Transverse colon (tissue), 4 donors: ENCODE measurements around the gene PGP. TPM values are rescaled to one million over a fixed set of nuclear protein-coding genes. Genes with fewer than 3 reads are reported as not detected.
A peak's percentile ranks its signal among the peaks of the same experiment; 100 is the strongest.

Source experiments
- DNase-seq: peaks from one replicate; pipeline ENCODE4 v3.0.0-alpha.2; 2019
- H3K27ac ChIP-seq, 4 donors: fragments of 200-600 bp; sonication (generic); 2 replicates each; pipeline ENCODE4 v1.5.1; 2016 to 2018; ENCODE audit warnings: inconsistent platforms in 4 of 4
- H3K27me3 ChIP-seq: fragments of 200-600 bp; sonication (generic); 2 replicates; pipeline ENCODE4 v1.5.1; 2017; ENCODE audit warnings: inconsistent platforms
- H3K36me3 ChIP-seq, 4 donors: fragments of 200-600 bp; sonication (generic); 2 replicates each; pipeline ENCODE4 v1.5.1; 2017 to 2019; ENCODE audit warnings: inconsistent platforms in 4 of 4
- H3K4me1 ChIP-seq, 4 donors: fragments of 200-600 bp; sonication (generic); 2 replicates each; pipeline ENCODE4 v1.5.1; 2017 to 2020; ENCODE audit warnings: inconsistent platforms in 4 of 4
- H3K4me3 ChIP-seq, 4 donors: fragments of 200-600 bp; sonication (generic); 1 replicate in 1 of 4; 2 replicates in 3 of 4; pipeline versions ENCODE4 v1.5.1 to v1.6.1; 2017 to 2019; ENCODE audit warnings: inconsistent platforms in 4 of 4
- H3K9me3 ChIP-seq, 2 donors: fragments of 200-600 bp; sonication (generic); 2 replicates each; pipeline ENCODE4 v1.5.1; 2017 to 2019; ENCODE audit warnings: inconsistent platforms in 2 of 2
- CTCF ChIP-seq, 5 experiments: fragments of 200-600 bp in 3 of 5; fragments of 450-650 bp in 2 of 5; sonication (generic) in 3 of 5; IDR thresholded peaks; 1 replicate in 2 of 5; 2 replicates in 3 of 5; pipeline ENCODE4 v1.5.1; 2016 to 2017; ENCODE audit warnings: antibody characterized with exemption in 5 of 5, inconsistent platforms in 3 of 5, mild to moderate bottlenecking in 2 of 5, moderate library complexity in 1 of 5
- EP300 ChIP-seq: sonication (generic); formaldehyde crosslinking; IDR thresholded peaks from one replicate; pipeline ENCODE4 v1.6.1; 2017; ENCODE audit warnings: antibody characterized with exemption, low read depth
- POLR2A ChIP-seq: fragments of 450-650 bp; IDR thresholded peaks from one replicate; pipeline ENCODE4 v1.6.1; 2016; ENCODE audit warnings: antibody characterized with exemption, mild to moderate bottlenecking, moderate library complexity
- POLR2AphosphoS5 ChIP-seq, 3 donors: sonication (generic); formaldehyde crosslinking; IDR thresholded peaks; one replicate each; pipeline ENCODE4 v1.6.1; 2016; ENCODE audit warnings: antibody characterized with exemption in 3 of 3
- WGBS, 2 donors: methylation state at CpG; one replicate each; pipeline ENCODE4 v1.1.5; 2018; ENCODE audit warnings: low coverage in 1 of 2; 5-methylcytosine and 5-hydroxymethylcytosine counted together
- in situ Hi-C, 4 donors: fragments of 200-750 bp; cut with MboI; loops; one replicate each; pipeline versions ENCODE4 v1.15.0 to v1.15.1; 2017; ENCODE audit warnings: low sequenced_read_pairs in 3 of 4, low pct_ligation_motif_present in 1 of 4, low pct_unique_long_range_greater_than_20kb in 1 of 4
- intact Hi-C: fragments of 100-400 bp; cut with DNase I; formaldehyde crosslinking; loops from one replicate; pipeline ENCODE4 v1.15.1; 2023; ENCODE audit warnings: low total_unique reads
- total RNA-seq, 4 donors: library from RNA; depleted of rRNA; stranded (reverse); fragments of >200 nt; gene quantifications; one replicate each; pipeline ENCODE4 v1.1.0, GENCODE V29; 2016

Gene PGP
- total RNA-seq, 4 donors from 2014 or later, result 18.0 to 49.0 (median 29.5) TPM

GRCh38 chr16:2226918-2227317 is 12.3 kb upstream of the PGP start:
- Histone ChIP-seq H3K36me3 (peaks cover 0 to 25% (median 9%) of the 10 kb centered on the region in 4 donors), H3K4me3 (no peak overlapping the region), H3K27ac (peak overlapping the region in 2 of 4 donors; percentile 22 to 24), H3K4me1 (peaks cover 8 to 37% (median 22%) of the 10 kb centered on the region in 4 donors), H3K9me3 (no peaks in the 10 kb centered on the region), H3K27me3 (no peaks in the 10 kb centered on the region)
- TF ChIP-seq EP300 (no peak), CTCF (IDR thresholded peaks at IDR 0.05) (no peak), POLR2A (no peak), POLR2AphosphoS5 (IDR thresholded peaks at IDR 0.05) (no peak)
- DNase-seq, result no peak
- intact Hi-C loops (no loop called here), in situ Hi-C loops (no loop called here)
- WGBS, 2 donors, result 79 to 86% methylated on average over 3 to 6 of the region's 6 CpGs

- intact Hi-C loops, result no loop called here
- no peaks in the 10 kb centered on the region for H3K27me3 ChIP-seq
Observed at GRCh38 chr16:2226245-2226793, 11.7 kb upstream of the PGP start.

GRCh38 chr16:2223942-2224486 is 9.4 kb upstream of the PGP start:
- WGBS, 2 donors, result 3 to 25% methylated on average over 4 to 22 of the region's 22 CpGs
- H3K9me3 ChIP-seq, result no peaks in the 10 kb centered on the region
- in situ Hi-C loops, result no loop called here
- intact Hi-C loops, result no loop called here
- peaks cover 8 to 37% (median 22%) of the 10 kb centered on the region in 4 donors for H3K4me1 ChIP-seq
- H3K27me3 ChIP-seq, result no peaks in the 10 kb centered on the region
- peak; percentile 66 for DNase-seq
- peak overlapping the region; percentile 78 to 98 (median 90) for H3K4me3 ChIP-seq
- H3K36me3 ChIP-seq, result peaks cover 0 to 7% (median 4%) of the 10 kb centered on the region in 4 donors
- TF ChIP-seq CTCF (IDR thresholded peaks at IDR 0.05) (peak in 1 of 5 experiments; percentile 9), EP300 (no peak)
- H3K27ac ChIP-seq, result peak overlapping the region; percentile 91 to 98 (median 94)

More at GRCh38 chr16:2226245-2226793, 11.7 kb upstream of the PGP start:
- H3K36me3 ChIP-seq, result peaks cover 0 to 19% (median 9%) of the 10 kb centered on the region in 4 donors
- 0 to 44% methylated on average over 1 to 9 of the region's 9 CpGs for WGBS, 2 donors
- peak overlapping the region in 3 of 4 donors; percentile 22 to 37 (median 24) for H3K27ac ChIP-seq
- peaks cover 8 to 37% (median 22%) of the 10 kb centered on the region in 4 donors for H3K4me1 ChIP-seq
- DNase-seq, result no peak
- in situ Hi-C loops, result no loop called here
- H3K9me3 ChIP-seq, result no peaks in the 10 kb centered on the region
- TF ChIP-seq EP300 (no peak), POLR2AphosphoS5 (IDR thresholded peaks at IDR 0.05) (no peak), CTCF (IDR thresholded peaks at IDR 0.05) (peak in 1 of 5 experiments; percentile 12), POLR2A (no peak)
- H3K4me3 ChIP-seq, result no peak overlapping the region

GRCh38 chr16:2223221-2223941 is 8.7 kb upstream of the PGP start, which contains the start of gene E4F1:
Gene E4F1, plus strand, starts transcription at chr16:2223591. Its CDS starts 23 bp downstream, at chr16:2223614.
- Histone ChIP-seq H3K36me3 (peaks cover 0 to under 1% (median under 1%) of the 10 kb centered on the region in 4 donors), H3K9me3 (no peaks in the 10 kb centered on the region), H3K4me3 (peak within 1 kb of the TSS; percentile 78 to 98 (median 90)), H3K27me3 (no peaks in the 10 kb centered on the region), H3K27ac (peak within 1 kb of the TSS; percentile 91 to 98 (median 94)), H3K4me1 (peaks cover 8 to 37% (median 22%) of the 10 kb centered on the region in 4 donors)
- in situ Hi-C loops (no loop called here), intact Hi-C loops (no loop called here)
- DNase-seq, result peak; percentile 100
- TF ChIP-seq EP300, result no peak
- TF ChIP-seq POLR2AphosphoS5 (IDR thresholded peaks at IDR 0.05), result peak; percentile 96 to 97 (median 97)
- peak in 1 of 5 experiments; percentile 6 for TF ChIP-seq CTCF (IDR thresholded peaks at IDR 0.05)
- peak; percentile 87 for TF ChIP-seq POLR2A
- WGBS, 2 donors, result 1% methylated on average over 40 of the region's 82 CpGs; no CpG with 5 or more reads in 1 of the 2 donors
